ENCODE measurements around the gene LRRC4B. TPM values are rescaled to one million over a fixed set of nuclear protein-coding genes. Genes with fewer than 3 reads are reported as not detected.

Gene LRRC4B
- total and polyA plus RNA-seq, 2 of the 13 experiments (the other 11 are each of a cell fraction or from before 2014, with no cell fraction given) = not detected

DNA sequence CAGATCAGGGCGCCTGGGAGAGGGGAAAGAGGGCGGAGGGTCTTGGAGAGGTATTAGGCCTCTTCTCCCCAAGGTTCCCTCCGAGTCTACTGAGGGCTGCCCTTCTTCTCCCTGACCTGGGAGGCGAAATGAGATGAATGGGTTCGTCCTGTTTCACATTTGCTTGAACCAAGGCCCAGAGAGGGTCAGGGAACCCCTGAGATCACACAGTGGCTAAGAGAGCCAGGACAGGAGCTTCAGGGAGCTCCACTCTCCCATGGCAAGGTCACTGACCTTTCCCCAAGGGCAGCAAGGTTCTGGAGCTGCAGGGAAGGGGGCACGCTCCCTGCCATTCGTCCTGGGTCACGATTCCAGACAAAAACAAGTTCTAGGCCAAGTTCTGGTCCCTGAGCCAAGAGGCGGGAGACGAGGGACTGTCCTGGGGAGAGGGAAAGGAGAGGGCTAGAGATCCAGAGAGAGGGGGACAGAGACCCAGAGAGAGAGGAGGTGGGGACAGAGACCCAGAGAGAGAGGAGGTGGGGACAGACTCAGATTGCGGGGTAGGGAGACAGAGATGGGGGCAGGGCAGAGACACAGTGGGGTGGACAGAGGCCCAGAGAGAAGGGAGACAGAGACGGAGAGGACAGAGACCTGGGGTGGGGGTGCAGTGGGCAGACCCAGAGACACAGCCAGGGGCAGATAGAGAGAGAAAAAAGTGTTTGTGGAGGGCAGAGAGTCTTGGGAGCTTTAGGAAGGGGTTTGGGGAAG lies 55.1 kb downstream of the LRRC4B start (continued):
- 0 out of 2 replicates have a peak, but pooled peaks have one; percentile 37 for TF ChIP-seq FOXC1 (CRISPR knock-in tag; IDR thresholded peaks at IDR 0.05; ENCODE audit: borderline replicate concordance)

DNA sequence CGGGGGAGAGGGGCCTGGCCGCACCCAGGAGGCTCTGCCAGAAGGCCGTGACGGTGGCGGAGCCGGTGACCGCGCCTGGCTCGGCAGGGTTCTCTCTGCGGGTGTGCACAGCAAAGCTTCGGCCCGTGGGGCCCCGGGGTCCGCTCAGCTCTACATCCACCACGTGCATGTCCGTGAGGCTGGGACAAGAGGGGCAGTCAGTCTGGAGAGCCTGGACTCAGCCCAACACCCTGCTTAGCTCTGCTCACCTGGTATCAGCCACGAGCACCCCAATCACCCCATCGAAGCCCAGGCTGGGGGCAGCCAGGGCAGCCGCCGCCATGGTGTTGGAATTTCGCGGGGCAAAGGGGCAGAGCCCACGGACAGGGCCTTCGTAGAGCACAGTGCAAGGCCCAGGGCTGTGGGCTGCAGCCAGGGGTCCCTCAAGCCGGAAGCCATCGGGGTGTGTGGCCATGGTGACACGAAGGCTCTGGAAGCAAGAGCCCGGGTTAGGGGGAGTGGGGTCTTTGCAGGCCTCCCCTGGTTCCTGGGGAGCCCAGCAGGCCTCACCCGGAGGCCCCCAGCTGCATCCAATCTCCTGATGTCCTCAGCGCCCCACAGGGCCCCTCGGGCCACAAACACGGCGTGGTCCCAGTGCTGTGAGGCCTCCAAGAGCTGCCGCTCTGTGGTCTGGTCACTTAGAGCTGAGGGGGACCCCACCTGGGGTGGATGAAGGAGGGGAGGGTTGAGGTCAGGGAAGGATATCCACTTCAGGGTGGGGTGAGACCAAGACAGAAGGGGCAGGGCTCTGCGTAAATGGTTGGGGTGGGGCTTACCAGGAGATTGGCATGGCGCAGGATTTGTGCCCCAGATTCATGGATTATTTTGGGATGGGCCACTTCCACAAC lies 55.9 kb downstream of the LRRC4B start:
- intact Hi-C loops (cut with micrococcal nuclease; ENCODE audit: unreplicated experiment) (no loop called here), in situ Hi-C loops (cut with HindIII; ENCODE audit: extremely low pct_ligation_motif_present, low pct_unique_long_range_greater_than_20kb) (no loop called here)
- H3K4me1 ChIP-seq (ENCODE audit: insufficient read depth, low read length) = peaks cover 29% of the 10 kb centered on the region
- H3K4me3 ChIP-seq (replicated peaks in 1 of 3; ENCODE audit: insufficient read depth in 1 of 3, low read depth in 2 of 3, low read length in 3 of 3) = no peak overlapping the region; a peak in 1 of 6 replicates
- H3K9me3 ChIP-seq (ENCODE audit: low read length) = no peaks in the 10 kb centered on the region
- no peaks in the 10 kb centered on the region for H4K20me1 ChIP-seq (ENCODE audit: insufficient read depth, low read length)
- POLR2A ChIA-PET = no interaction called here
- no peaks in the 10 kb centered on the region; a peak in 2 of 5 replicates for H3K27me3 ChIP-seq (ENCODE audit: control insufficient read depth in 1 of 2, insufficient read depth in 2 of 2, low read length in 2 of 2)
- H2AFZ ChIP-seq (ENCODE audit: low read length) = no peak overlapping the region
- CTCF ChIA-PET (ENCODE audit: low intra/inter-chr PET ratio, low total read pairs) = no interaction called here
- H3K9ac ChIP-seq (ENCODE audit: insufficient read depth, low read depth, low read length) = peak overlapping the region; percentile 76
- BruUV-seq (replicated peaks) = no TSS peak
- DNase-seq (ENCODE audit: low spot score) = no peak
- H3K27ac ChIP-seq (ENCODE audit: extremely low read length, insufficient read depth, low read length) = no peak overlapping the region
- H3K79me2 ChIP-seq (ENCODE audit: insufficient read depth, low read length) = no peaks in the 10 kb centered on the region
- 91% methylated on average over 11 of the region's 36 CpGs for WGBS (ENCODE audit: low lambda C conversion rate)
- no peaks in the 10 kb centered on the region for H3K36me3 ChIP-seq (replicated peaks in 1 of 2; ENCODE audit: control insufficient read depth in 1 of 2, insufficient read depth in 2 of 2, low read length in 2 of 2)
- peak overlapping the region; percentile 71 for H3K4me2 ChIP-seq (ENCODE audit: low read depth, low read length)
- ATAC-seq = no peak
- no peak for FAIRE-seq
- no peak for TF ChIP-seq ZNF607 (CRISPR knock-in tag; IDR thresholded peaks at IDR 0.05; ENCODE audit: borderline replicate concordance)
- no peak for TF ChIP-seq ZNF879 (CRISPR knock-in tag; IDR thresholded peaks at IDR 0.05)
- no peak for TF ChIP-seq HDAC1 (CRISPR knock-in tag; IDR thresholded peaks at IDR 0.05)
- TF ChIP-seq, protein P1, sequence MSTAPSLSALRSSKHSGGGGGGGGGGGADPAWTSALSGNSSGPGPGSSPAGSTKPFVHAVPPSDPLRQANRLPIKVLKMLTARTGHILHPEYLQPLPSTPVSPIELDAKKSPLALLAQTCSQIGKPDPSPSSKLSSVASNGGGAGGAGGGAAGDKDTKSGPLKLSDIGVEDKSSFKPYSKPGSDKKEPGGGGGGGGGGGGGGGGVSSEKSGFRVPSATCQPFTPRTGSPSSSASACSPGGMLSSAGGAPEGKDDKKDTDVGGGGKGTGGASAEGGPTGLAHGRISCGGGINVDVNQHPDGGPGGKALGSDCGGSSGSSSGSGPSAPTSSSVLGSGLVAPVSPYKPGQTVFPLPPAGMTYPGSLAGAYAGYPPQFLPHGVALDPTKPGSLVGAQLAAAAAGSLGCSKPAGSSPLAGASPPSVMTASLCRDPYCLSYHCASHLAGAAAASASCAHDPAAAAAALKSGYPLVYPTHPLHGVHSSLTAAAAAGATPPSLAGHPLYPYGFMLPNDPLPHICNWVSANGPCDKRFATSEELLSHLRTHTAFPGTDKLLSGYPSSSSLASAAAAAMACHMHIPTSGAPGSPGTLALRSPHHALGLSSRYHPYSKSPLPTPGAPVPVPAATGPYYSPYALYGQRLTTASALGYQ (CRISPR knock-in tag; IDR thresholded peaks at IDR 0.05) = no peak
- TF ChIP-seq GATAD1 (CRISPR knock-in tag; IDR thresholded peaks at IDR 0.05) = no peak
- no peak for TF ChIP-seq BHLHE40 (IDR thresholded peaks at IDR 0.05; ENCODE audit: low read length)
- TF ChIP-seq, protein P2, sequence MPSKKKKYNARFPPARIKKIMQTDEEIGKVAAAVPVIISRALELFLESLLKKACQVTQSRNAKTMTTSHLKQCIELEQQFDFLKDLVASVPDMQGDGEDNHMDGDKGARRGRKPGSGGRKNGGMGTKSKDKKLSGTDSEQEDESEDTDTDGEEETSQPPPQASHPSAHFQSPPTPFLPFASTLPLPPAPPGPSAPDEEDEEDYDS (CRISPR knock-in tag; IDR thresholded peaks at IDR 0.05) = no peak
- TF ChIP-seq ZNF557 (CRISPR knock-in tag; IDR thresholded peaks at IDR 0.05) = no peak
- TF ChIP-seq ZNF350 (CRISPR knock-in tag; IDR thresholded peaks at IDR 0.05; ENCODE audit: borderline replicate concordance, low read depth) = no peak
- no peak for TF ChIP-seq ZNF775 (CRISPR knock-in tag; IDR thresholded peaks at IDR 0.05; ENCODE audit: borderline replicate concordance)
- TF ChIP-seq, protein P3, sequence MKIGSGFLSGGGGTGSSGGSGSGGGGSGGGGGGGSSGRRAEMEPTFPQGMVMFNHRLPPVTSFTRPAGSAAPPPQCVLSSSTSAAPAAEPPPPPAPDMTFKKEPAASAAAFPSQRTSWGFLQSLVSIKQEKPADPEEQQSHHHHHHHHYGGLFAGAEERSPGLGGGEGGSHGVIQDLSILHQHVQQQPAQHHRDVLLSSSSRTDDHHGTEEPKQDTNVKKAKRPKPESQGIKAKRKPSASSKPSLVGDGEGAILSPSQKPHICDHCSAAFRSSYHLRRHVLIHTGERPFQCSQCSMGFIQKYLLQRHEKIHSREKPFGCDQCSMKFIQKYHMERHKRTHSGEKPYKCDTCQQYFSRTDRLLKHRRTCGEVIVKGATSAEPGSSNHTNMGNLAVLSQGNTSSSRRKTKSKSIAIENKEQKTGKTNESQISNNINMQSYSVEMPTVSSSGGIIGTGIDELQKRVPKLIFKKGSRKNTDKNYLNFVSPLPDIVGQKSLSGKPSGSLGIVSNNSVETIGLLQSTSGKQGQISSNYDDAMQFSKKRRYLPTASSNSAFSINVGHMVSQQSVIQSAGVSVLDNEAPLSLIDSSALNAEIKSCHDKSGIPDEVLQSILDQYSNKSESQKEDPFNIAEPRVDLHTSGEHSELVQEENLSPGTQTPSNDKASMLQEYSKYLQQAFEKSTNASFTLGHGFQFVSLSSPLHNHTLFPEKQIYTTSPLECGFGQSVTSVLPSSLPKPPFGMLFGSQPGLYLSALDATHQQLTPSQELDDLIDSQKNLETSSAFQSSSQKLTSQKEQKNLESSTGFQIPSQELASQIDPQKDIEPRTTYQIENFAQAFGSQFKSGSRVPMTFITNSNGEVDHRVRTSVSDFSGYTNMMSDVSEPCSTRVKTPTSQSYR (CRISPR knock-in tag; IDR thresholded peaks at IDR 0.05; ENCODE audit: borderline replicate concordance) = no peak
- no peak for TF ChIP-seq KDM6A (CRISPR knock-in tag; IDR thresholded peaks at IDR 0.05; ENCODE audit: low read depth)
- TF ChIP-seq, protein P4, sequence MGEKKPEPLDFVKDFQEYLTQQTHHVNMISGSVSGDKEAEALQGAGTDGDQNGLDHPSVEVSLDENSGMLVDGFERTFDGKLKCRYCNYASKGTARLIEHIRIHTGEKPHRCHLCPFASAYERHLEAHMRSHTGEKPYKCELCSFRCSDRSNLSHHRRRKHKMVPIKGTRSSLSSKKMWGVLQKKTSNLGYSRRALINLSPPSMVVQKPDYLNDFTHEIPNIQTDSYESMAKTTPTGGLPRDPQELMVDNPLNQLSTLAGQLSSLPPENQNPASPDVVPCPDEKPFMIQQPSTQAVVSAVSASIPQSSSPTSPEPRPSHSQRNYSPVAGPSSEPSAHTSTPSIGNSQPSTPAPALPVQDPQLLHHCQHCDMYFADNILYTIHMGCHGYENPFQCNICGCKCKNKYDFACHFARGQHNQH (CRISPR knock-in tag; IDR thresholded peaks at IDR 0.05) = no peak

Measured in HepG2 (cell line).